ENCODE data around the gene STK32C. TPM values are rescaled to one million over a fixed set of nuclear protein-coding genes. Genes with fewer than 3 reads are reported as not detected.

Gene STK32C
- total and polyA plus RNA-seq, 10 of the 15 experiments (the other 5 are each of a cell fraction or from before 2014, with no cell fraction given), result 1.5 to 18.1 (median 6.4) TPM

- H2AFZ ChIP-seq (ENCODE audit: control insufficient read depth, low read depth, low read length), result no peak overlapping the region
- WGBS (ENCODE audit: insufficient coverage, insufficient replicate concordance, low lambda C conversion rate, missing lambda C conversion rate), result 64% methylated on average over 14 of the region's 14 CpGs
- no peak overlapping the region for H3K27ac ChIP-seq (ENCODE audit: control insufficient read depth, insufficient read depth)
- no peaks in the 10 kb centered on the region for H3K27me3 ChIP-seq (replicated peaks in 1 of 2; ENCODE audit: control insufficient read depth in 2 of 2, insufficient read depth in 2 of 2, low read length in 1 of 2)
- ATAC-seq (no peak), FAIRE-seq (no peak), DNase-seq (ENCODE audit: low read depth, low spot score) (no peak)
- TF ChIP-seq MYC (IDR thresholded peaks at IDR 0.05; ENCODE audit: insufficient read depth, insufficient read length, insufficient replicate concordance, low read length, severe bottlenecking), result no peak
- no peaks in the 10 kb centered on the region for H3K4me1 ChIP-seq (ENCODE audit: control insufficient read depth, insufficient read depth, low read length)
- no peaks in the 10 kb centered on the region for H3K9me3 ChIP-seq (replicated peaks; ENCODE audit: control insufficient read depth, insufficient read depth, low read length)
- H3K79me2 ChIP-seq (ENCODE audit: control insufficient read depth, insufficient read depth, low read length), result no peaks in the 10 kb centered on the region
- BruUV-seq (replicated peaks), result no TSS peak
- intact Hi-C loops (cut with micrococcal nuclease; ENCODE audit: unreplicated experiment) (no loop called here), in situ Hi-C loops (cut with MboI) (no loop called here)
- CTCF ChIA-PET, result no interaction called here
- H3K9ac ChIP-seq (ENCODE audit: control insufficient read depth, insufficient read depth, low read length), result no peak overlapping the region
- RAD21 ChIA-PET (ENCODE audit: unreplicated experiment), result no interaction called here
- SMC1A ChIA-PET (ENCODE audit: uncharacterized antibody, unreplicated experiment), result no interaction called here
- H3K36me3 ChIP-seq (ENCODE audit: control insufficient read depth in 2 of 2, insufficient read depth in 2 of 2, low read length in 1 of 2), result no peaks in the 10 kb centered on the region
- no peak overlapping the region for H3K4me3 ChIP-seq
- H4K20me1 ChIP-seq (ENCODE audit: control insufficient read depth, insufficient read depth), result no peaks in the 10 kb centered on the region
- POLR2A ChIA-PET, result no interaction called here
- no peak overlapping the region for H3K4me2 ChIP-seq (ENCODE audit: control insufficient read depth, insufficient read depth)
These were observed 62.7 kb downstream of the STK32C start for GRCh38 chr10:132245056-132245455.

GRCh38 chr10:132243626-132244025 is 64.1 kb downstream of the STK32C start:
- ChIA-PET POLR2A (no interaction called here), CTCF (no interaction called here), SMC1A (ENCODE audit: uncharacterized antibody, unreplicated experiment) (no interaction called here), RAD21 (ENCODE audit: unreplicated experiment) (no interaction called here)
- intact Hi-C loops (cut with micrococcal nuclease; ENCODE audit: unreplicated experiment) (no loop called here), in situ Hi-C loops (cut with MboI) (no loop called here)
- Histone ChIP-seq H3K4me2 (ENCODE audit: control insufficient read depth, insufficient read depth) (no peak overlapping the region), H3K4me3 (no peak overlapping the region), H3K27ac (ENCODE audit: control insufficient read depth, insufficient read depth) (no peak overlapping the region), H3K9me3 (replicated peaks; ENCODE audit: control insufficient read depth, insufficient read depth, low read length) (no peaks in the 10 kb centered on the region), H3K27me3 (replicated peaks in 1 of 2; ENCODE audit: control insufficient read depth in 2 of 2, insufficient read depth in 2 of 2, low read length in 1 of 2) (no peaks in the 10 kb centered on the region), H3K4me1 (ENCODE audit: control insufficient read depth, insufficient read depth, low read length) (no peaks in the 10 kb centered on the region), H3K79me2 (ENCODE audit: control insufficient read depth, insufficient read depth, low read length) (no peaks in the 10 kb centered on the region), H2AFZ (ENCODE audit: control insufficient read depth, low read depth, low read length) (no peak overlapping the region), H3K9ac (ENCODE audit: control insufficient read depth, insufficient read depth, low read length) (no peak overlapping the region), H4K20me1 (ENCODE audit: control insufficient read depth, insufficient read depth) (no peaks in the 10 kb centered on the region), H3K36me3 (ENCODE audit: control insufficient read depth in 2 of 2, insufficient read depth in 2 of 2, low read length in 1 of 2) (no peaks in the 10 kb centered on the region)
- no peak for ATAC-seq
- no TSS peak for BruUV-seq (replicated peaks)
- no peak for DNase-seq (ENCODE audit: low read depth, low spot score)
- no peak for FAIRE-seq
- 43% methylated on average over 11 of the region's 11 CpGs for WGBS (ENCODE audit: insufficient coverage, insufficient replicate concordance, low lambda C conversion rate, missing lambda C conversion rate)
- TF ChIP-seq CEBPB (IDR thresholded peaks at IDR 0.05; ENCODE audit: borderline replicate concordance in 1 of 2, low read depth in 2 of 2, low read length in 2 of 2) (no peak), POLR2AphosphoS2 (IDR thresholded peaks at IDR 0.05; ENCODE audit: low read depth, low read length) (no peak), ZNF384 (IDR thresholded peaks at IDR 0.05; ENCODE audit: borderline replicate concordance, low read depth, low read length) (no peak), EP300 (IDR thresholded peaks at IDR 0.05; ENCODE audit: borderline replicate concordance in 1 of 2, control insufficient read depth in 1 of 2, low read depth in 2 of 2, low read length in 2 of 2) (no peak), NFIC (IDR thresholded peaks at IDR 0.05; ENCODE audit: low read depth, low read length) (no peak), ZBTB11 (CRISPR knock-in tag; IDR thresholded peaks at IDR 0.05) (no peak)
- TF ChIP-seq, protein P1, sequence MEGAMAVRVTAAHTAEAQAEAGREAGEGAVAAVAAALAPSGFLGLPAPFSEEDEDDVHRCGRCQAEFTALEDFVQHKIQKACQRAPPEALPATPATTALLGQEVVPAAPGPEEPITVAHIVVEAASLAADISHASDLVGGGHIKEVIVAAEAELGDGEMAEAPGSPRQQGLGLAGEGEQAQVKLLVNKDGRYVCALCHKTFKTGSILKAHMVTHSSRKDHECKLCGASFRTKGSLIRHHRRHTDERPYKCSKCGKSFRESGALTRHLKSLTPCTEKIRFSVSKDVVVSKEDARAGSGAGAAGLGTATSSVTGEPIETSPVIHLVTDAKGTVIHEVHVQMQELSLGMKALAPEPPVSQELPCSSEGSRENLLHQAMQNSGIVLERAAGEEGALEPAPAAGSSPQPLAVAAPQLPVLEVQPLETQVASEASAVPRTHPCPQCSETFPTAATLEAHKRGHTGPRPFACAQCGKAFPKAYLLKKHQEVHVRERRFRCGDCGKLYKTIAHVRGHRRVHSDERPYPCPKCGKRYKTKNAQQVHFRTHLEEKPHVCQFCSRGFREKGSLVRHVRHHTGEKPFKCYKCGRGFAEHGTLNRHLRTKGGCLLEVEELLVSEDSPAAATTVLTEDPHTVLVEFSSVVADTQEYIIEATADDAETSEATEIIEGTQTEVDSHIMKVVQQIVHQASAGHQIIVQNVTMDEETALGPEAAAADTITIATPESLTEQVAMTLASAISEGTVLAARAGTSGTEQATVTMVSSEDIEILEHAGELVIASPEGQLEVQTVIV (IDR thresholded peaks at IDR 0.05; ENCODE audit: borderline replicate concordance, partially characterized antibody), result no peak

All from GM12878 (cell line).